Measurements from ENCODE around the gene ENAH. TPM values are rescaled to one million over a fixed set of nuclear protein-coding genes. Genes with fewer than 3 reads are reported as not detected.

The ENAH gene
- total and polyA plus RNA-seq, 9 of the 15 experiments (the other 6 are each of a cell fraction or from before 2014, with no cell fraction given): 0.03 to 1.2 (median 0.15) TPM

GRCh38 chr1:225480825-225481434 is 172.0 kb downstream of the ENAH start (continued):
- TF ChIP-seq KAT7 (CRISPR knock-in tag; IDR thresholded peaks at IDR 0.05; ENCODE audit: borderline replicate concordance) (no peak), ATF3 (IDR thresholded peaks at IDR 0.05) (no peak), ATF3 (CRISPR knock-in tag; conservative IDR thresholded peaks at IDR 0.05) (no peak), POLR2G (IDR thresholded peaks at IDR 0.05; ENCODE audit: low read depth, low read length) (no peak), MYNN (IDR thresholded peaks at IDR 0.05) (no peak), MYNN (CRISPR knock-in tag; IDR thresholded peaks at IDR 0.05) (no peak), CTCF (IDR thresholded peaks at IDR 0.05 in 2 of 3, conservative IDR thresholded peaks at IDR 0.05 in 1 of 3; ENCODE audit: insufficient read depth in 2 of 3, low read depth in 1 of 3, low read length in 3 of 3) (peak; percentile 91 to 99 (median 97)), SRSF9 (IDR thresholded peaks at IDR 0.05; ENCODE audit: borderline replicate concordance, low read depth, low read length) (no peak), PBX2 (CRISPR knock-in tag; IDR thresholded peaks at IDR 0.05; ENCODE audit: low read depth) (no peak), PBX2 (tag; conservative IDR thresholded peaks at IDR 0.05; ENCODE audit: low read depth) (0 out of 2 replicates have a peak, but pooled peaks have one; percentile 23), ZNF212 (CRISPR knock-in tag; IDR thresholded peaks at IDR 0.05) (no peak), KLF16 (IDR thresholded peaks at IDR 0.05) (0 out of 2 replicates have a peak, but pooled peaks have one; percentile 32), FOS (IDR thresholded peaks at IDR 0.05; ENCODE audit: extremely low read depth, insufficient read length) (no peak), XRCC3 (IDR thresholded peaks at IDR 0.05) (no peak), ZBTB12 (CRISPR knock-in tag; IDR thresholded peaks at IDR 0.05) (no peak)
